OCI-LY1 (cell line): ENCODE data around the gene SECTM1.

ENCODE experiments used
- H2AFZ ChIP-seq: fragments of 200-600 bp; sonication (generic), shearing (Covaris generic); 2 replicates; pipeline ENCODE4 v1.6.0; 2014; ENCODE audit warnings: antibody characterized with exemption, mild to moderate bottlenecking, low read length
- H3F3A ChIP-seq: fragments of 200-600 bp; sonication (generic), shearing (Covaris generic); 2 replicates; pipeline ENCODE4 v1.6.0; 2014; ENCODE audit warnings: mild to moderate bottlenecking, antibody characterized with exemption, low read length, moderate library complexity; ENCODE audit not compliant: insufficient read depth
- H3K27ac ChIP-seq: fragments of 200-600 bp; sonication (generic); 2 replicates; pipeline ENCODE4 v1.5.1; 2014; ENCODE audit warnings: low read length, mixed run types, mild to moderate bottlenecking, low read depth; ENCODE audit not compliant: poor library complexity, severe bottlenecking
- H3K27me3 ChIP-seq: fragments of 200-600 bp; sonication (generic); 2 replicates; pipeline ENCODE4 v1.6.0; 2014; ENCODE audit warnings: antibody characterized with exemption, mild to moderate bottlenecking, low read length, moderate library complexity; ENCODE audit not compliant: insufficient read depth
- H3K36me3 ChIP-seq: fragments of 200-600 bp; sonication (generic); 2 replicates; pipeline ENCODE4 v1.6.1; 2014; ENCODE audit warnings: mild to moderate bottlenecking, antibody characterized with exemption, low read length, moderate library complexity, mixed read lengths; ENCODE audit not compliant: insufficient read depth
- H3K4me1 ChIP-seq: fragments of 200-600 bp; sonication (generic); 2 replicates; pipeline ENCODE4 v1.5.1; 2014; ENCODE audit warnings: mild to moderate bottlenecking, low read length, moderate library complexity; ENCODE audit not compliant: insufficient read depth, severe bottlenecking
- H3K4me2 ChIP-seq: fragments of 200-600 bp; sonication (generic), shearing (Covaris generic); 2 replicates; pipeline ENCODE4 v1.6.1; 2014; ENCODE audit warnings: low read length
- H3K4me3 ChIP-seq: fragments of 200-600 bp; sonication (generic); 2 replicates; pipeline ENCODE4 v1.5.1; 2014; ENCODE audit warnings: low read length, low read depth, mild to moderate bottlenecking, mixed read lengths; ENCODE audit not compliant: poor library complexity, severe bottlenecking
- H3K79me2 ChIP-seq: fragments of 200-600 bp; shearing (Covaris generic); 2 replicates; pipeline ENCODE4 v1.6.1; 2016; ENCODE audit warnings: mixed run types, low read length, mixed read lengths; ENCODE audit not compliant: insufficient read depth
- H3K9ac ChIP-seq: fragments of 200-600 bp; sonication (generic), shearing (Covaris generic); 2 replicates; pipeline ENCODE4 v1.6.1; 2014; ENCODE audit warnings: mild to moderate bottlenecking, low read length, mixed read lengths
- H3K9me2 ChIP-seq: fragments of 200-600 bp; sonication (generic), shearing (Covaris generic); 2 replicates; pipeline ENCODE4 v1.6.1; 2014; ENCODE audit warnings: low read depth, mild to moderate bottlenecking, low read length, mixed read lengths
- H3K9me3 ChIP-seq: fragments of 200-600 bp; shearing (Covaris generic); 2 replicates; pipeline ENCODE4 v1.6.1; 2014; ENCODE audit warnings: low read length, mixed read lengths
- H4K20me1 ChIP-seq: fragments of 200-600 bp; sonication (generic), shearing (Covaris generic); 2 replicates; pipeline ENCODE4 v1.6.0; 2016; ENCODE audit warnings: mild to moderate bottlenecking, low read length; ENCODE audit not compliant: insufficient read depth
- EZH2 ChIP-seq: fragments of 200-600 bp; sonication (generic), shearing (Covaris generic); IDR thresholded peaks from 2 replicates; pipeline ENCODE4 v1.8.0; 2017; ENCODE audit warnings: borderline replicate concordance, mixed run types, mild to moderate bottlenecking, antibody characterized with exemption, low read length, moderate library complexity, mixed read lengths
- TF ChIP-seq, protein P1 (sequence below): fragments of 200-600 bp; sonication (generic), shearing (Covaris generic); IDR thresholded peaks from 2 replicates; pipeline ENCODE4 v1.5.1; 2017; ENCODE audit warnings: mild to moderate bottlenecking, antibody characterized with exemption, low read length, moderate library complexity, mixed read lengths

The SECTM1 gene

GRCh38 chr17:82294064-82294773 lies 39.3 kb downstream of the SECTM1 start:
- TF ChIP-seq, protein P1, sequence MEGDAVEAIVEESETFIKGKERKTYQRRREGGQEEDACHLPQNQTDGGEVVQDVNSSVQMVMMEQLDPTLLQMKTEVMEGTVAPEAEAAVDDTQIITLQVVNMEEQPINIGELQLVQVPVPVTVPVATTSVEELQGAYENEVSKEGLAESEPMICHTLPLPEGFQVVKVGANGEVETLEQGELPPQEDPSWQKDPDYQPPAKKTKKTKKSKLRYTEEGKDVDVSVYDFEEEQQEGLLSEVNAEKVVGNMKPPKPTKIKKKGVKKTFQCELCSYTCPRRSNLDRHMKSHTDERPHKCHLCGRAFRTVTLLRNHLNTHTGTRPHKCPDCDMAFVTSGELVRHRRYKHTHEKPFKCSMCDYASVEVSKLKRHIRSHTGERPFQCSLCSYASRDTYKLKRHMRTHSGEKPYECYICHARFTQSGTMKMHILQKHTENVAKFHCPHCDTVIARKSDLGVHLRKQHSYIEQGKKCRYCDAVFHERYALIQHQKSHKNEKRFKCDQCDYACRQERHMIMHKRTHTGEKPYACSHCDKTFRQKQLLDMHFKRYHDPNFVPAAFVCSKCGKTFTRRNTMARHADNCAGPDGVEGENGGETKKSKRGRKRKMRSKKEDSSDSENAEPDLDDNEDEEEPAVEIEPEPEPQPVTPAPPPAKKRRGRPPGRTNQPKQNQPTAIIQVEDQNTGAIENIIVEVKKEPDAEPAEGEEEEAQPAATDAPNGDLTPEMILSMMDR = no peak
- no peak for TF ChIP-seq EZH2
- Histone ChIP-seq H3K4me3 (no peak overlapping the region), H3K4me1 (peaks cover 35% of the 10 kb centered on the region), H3K9ac (no peak overlapping the region), H3K27ac (no peak overlapping the region), H3K4me2 (no peak overlapping the region), H3K79me2 (no peaks in the 10 kb centered on the region), H3F3A (peaks cover 4% of the 10 kb centered on the region), H4K20me1 (no peaks in the 10 kb centered on the region), H3K36me3 (no peaks in the 10 kb centered on the region), H3K9me2 (no peaks in the 10 kb centered on the region), H2AFZ (no peak overlapping the region), H3K9me3 (no peaks in the 10 kb centered on the region), H3K27me3 (no peaks in the 10 kb centered on the region)

GRCh38 chr17:82292251-82293154 lies 41.1 kb downstream of the SECTM1 start:
- Histone ChIP-seq H3K4me1 (peaks cover 18% of the 10 kb centered on the region), H3K4me2 (peak overlapping the region; percentile 68), H3K9me2 (no peaks in the 10 kb centered on the region), H3F3A (peaks cover 4% of the 10 kb centered on the region), H3K36me3 (no peaks in the 10 kb centered on the region; the same call in 1 of the 2 replicates), H3K4me3 (peak overlapping the region; percentile 78), H3K9ac (peak overlapping the region; percentile 85), H3K27me3 (peaks cover 5% of the 10 kb centered on the region; the same call in 1 of the 2 replicates), H3K9me3 (peaks cover 2% of the 10 kb centered on the region; the same call in 1 of the 2 replicates), H3K27ac (peak overlapping the region; percentile 10), H3K79me2 (no peaks in the 10 kb centered on the region), H4K20me1 (no peaks in the 10 kb centered on the region), H2AFZ (no peak overlapping the region)
- TF ChIP-seq EZH2 = no peak
- TF ChIP-seq, protein P1 = no peak

- peaks cover 10% of the 10 kb centered on the region for H3K9me3 ChIP-seq
- no peaks in the 10 kb centered on the region for H4K20me1 ChIP-seq
- H3K9ac ChIP-seq = peak overlapping the region; percentile 85
- no peak overlapping the region for H2AFZ ChIP-seq
- H3K4me2 ChIP-seq = peak overlapping the region; percentile 68
- H3K9me2 ChIP-seq = no peaks in the 10 kb centered on the region
- no peaks in the 10 kb centered on the region; the same call in 1 of the 2 replicates for H3K36me3 ChIP-seq
- no peak for TF ChIP-seq EZH2
- TF ChIP-seq, protein P1 = no peak
- H3K27ac ChIP-seq = no peak overlapping the region
- peak overlapping the region; percentile 78 for H3K4me3 ChIP-seq
- H3K4me1 ChIP-seq = peaks cover 10% of the 10 kb centered on the region
- H3K79me2 ChIP-seq = no peaks in the 10 kb centered on the region
- H3K27me3 ChIP-seq = peaks cover 13% of the 10 kb centered on the region; the same call in 1 of the 2 replicates
- H3F3A ChIP-seq = peaks cover 4% of the 10 kb centered on the region
Measured at GRCh38 chr17:82291582-82292250, 41.9 kb downstream of the SECTM1 start.
